ENCODE data around the gene CST8. TPM values are rescaled to one million over a fixed set of nuclear protein-coding genes. Genes with fewer than 3 reads are reported as not detected.

The CST8 gene
- total RNA-seq, 2 donors from 2014 or later: not detected

GRCh38 chr20:23540624-23541023 lies 49.7 kb downstream of the CST8 start:
- 85 to 89% methylated on average over 3 to 4 of the region's 4 CpGs for WGBS, 2 experiments (ENCODE audit: insufficient coverage in 1 of 2, insufficient read length in 1 of 2)
- no peak overlapping the region for H3K27ac ChIP-seq (ENCODE audit: low read depth, low read length)

GRCh38 chr20:23541330-23541729 lies 50.4 kb downstream of the CST8 start:
- DNase-seq: peak; percentile 55

More at GRCh38 chr20:23540624-23541023, 49.7 kb downstream of the CST8 start:
- no peaks in the 10 kb centered on the region for H3K9me3 Mint-ChIP-seq
- H3K4me1 Mint-ChIP-seq: peaks cover 5% of the 10 kb centered on the region
- H3K36me3 ChIP-seq (ENCODE audit: control insufficient read depth, insufficient read depth, low read length): no peaks in the 10 kb centered on the region
- H3K9ac ChIP-seq (ENCODE audit: extremely low read depth, low read length, poor library complexity, severe bottlenecking): no peak overlapping the region
- no peak overlapping the region for H3K27ac Mint-ChIP-seq
- H3K36me3 Mint-ChIP-seq (ENCODE audit: low read depth): no peaks in the 10 kb centered on the region
- H3K27me3 ChIP-seq (ENCODE audit: control insufficient read depth, insufficient read depth, low read length, poor library complexity, severe bottlenecking): no peaks in the 10 kb centered on the region
- no peak for DNase-seq
- no peaks in the 10 kb centered on the region for H3K27me3 Mint-ChIP-seq (ENCODE audit: insufficient read depth)
- no peaks in the 10 kb centered on the region for H3K4me1 ChIP-seq (ENCODE audit: control insufficient read depth, insufficient read depth, low read length)
- H3K4me3 Mint-ChIP-seq: no peak overlapping the region
- H3K9me3 ChIP-seq (ENCODE audit: control insufficient read depth, low read length): no peaks in the 10 kb centered on the region
- TF ChIP-seq CTCF (conservative IDR thresholded peaks at IDR 0.05): no peak
- H3K4me3 ChIP-seq (ENCODE audit: low read length): no peak overlapping the region

GRCh38 chr20:23541776-23542175 lies 50.9 kb downstream of the CST8 start:
- no peaks in the 10 kb centered on the region for H3K27me3 ChIP-seq (ENCODE audit: control insufficient read depth, insufficient read depth, low read length, poor library complexity, severe bottlenecking)
- no peaks in the 10 kb centered on the region for H3K36me3 Mint-ChIP-seq (ENCODE audit: low read depth)
- H3K27me3 Mint-ChIP-seq (ENCODE audit: insufficient read depth): no peaks in the 10 kb centered on the region
- H3K9me3 ChIP-seq (ENCODE audit: control insufficient read depth, low read length): no peaks in the 10 kb centered on the region
- H3K27ac ChIP-seq (ENCODE audit: low read depth, low read length): no peak overlapping the region
- H3K9ac ChIP-seq (ENCODE audit: extremely low read depth, low read length, poor library complexity, severe bottlenecking): no peak overlapping the region
- no peaks in the 10 kb centered on the region for H3K4me1 ChIP-seq (ENCODE audit: control insufficient read depth, insufficient read depth, low read length)
- H3K9me3 Mint-ChIP-seq: no peaks in the 10 kb centered on the region
- WGBS, 2 experiments (ENCODE audit: insufficient coverage in 1 of 2, insufficient read length in 1 of 2): 89 to 90% methylated on average over 2 of the region's 2 CpGs
- no peak overlapping the region for H3K4me3 ChIP-seq (ENCODE audit: low read length)
- H3K36me3 ChIP-seq (ENCODE audit: control insufficient read depth, insufficient read depth, low read length): no peaks in the 10 kb centered on the region
- TF ChIP-seq CTCF (conservative IDR thresholded peaks at IDR 0.05): no peak
- H3K27ac Mint-ChIP-seq: no peak overlapping the region
- DNase-seq: no peak
- H3K4me1 Mint-ChIP-seq: peaks cover 5% of the 10 kb centered on the region
- no peak overlapping the region for H3K4me3 Mint-ChIP-seq

More at GRCh38 chr20:23541330-23541729, 50.4 kb downstream of the CST8 start:
- no peaks in the 10 kb centered on the region for H3K9me3 ChIP-seq (ENCODE audit: control insufficient read depth, low read length)
- H3K36me3 ChIP-seq (ENCODE audit: control insufficient read depth, insufficient read depth, low read length): no peaks in the 10 kb centered on the region
- Mint-ChIP-seq H3K27me3 (ENCODE audit: insufficient read depth) (no peaks in the 10 kb centered on the region), H3K36me3 (ENCODE audit: low read depth) (no peaks in the 10 kb centered on the region), H3K27ac (no peak overlapping the region), H3K4me3 (no peak overlapping the region), H3K9me3 (no peaks in the 10 kb centered on the region), H3K4me1 (peaks cover 5% of the 10 kb centered on the region)
- no peaks in the 10 kb centered on the region for H3K27me3 ChIP-seq (ENCODE audit: control insufficient read depth, insufficient read depth, low read length, poor library complexity, severe bottlenecking)
- H3K4me3 ChIP-seq (ENCODE audit: low read length): no peak overlapping the region
- WGBS, 2 experiments (ENCODE audit: insufficient coverage in 1 of 2, insufficient read length in 1 of 2): 86 to 88% methylated on average over 1 of the region's 1 CpG
- H3K4me1 ChIP-seq (ENCODE audit: control insufficient read depth, insufficient read depth, low read length): no peaks in the 10 kb centered on the region
- no peak for TF ChIP-seq CTCF (conservative IDR thresholded peaks at IDR 0.05)
- H3K27ac ChIP-seq (ENCODE audit: low read depth, low read length): no peak overlapping the region
- H3K9ac ChIP-seq (ENCODE audit: extremely low read depth, low read length, poor library complexity, severe bottlenecking): no peak overlapping the region

Data from endodermal cell (in vitro differentiated cells).